CD14-positive monocyte (primary cell): ENCODE results near the gene ATAD3A. TPM values are rescaled to one million over a fixed set of nuclear protein-coding genes. Genes with fewer than 3 reads are reported as not detected.

ENCODE experiments used
- DNase-seq, 3 donors: peaks; one replicate each; pipeline ENCODE4 v3.0.0-alpha.2; 2011 to 2022
- H2AFZ ChIP-seq: 2 replicates; pipeline ENCODE4 v1.6.0; 2012; ENCODE audit warnings: mild to moderate bottlenecking, low read depth, low read length, inconsistent platforms; ENCODE audit not compliant: insufficient read depth, poor library complexity, severe bottlenecking
- H3K27ac ChIP-seq, 2 donors: 1 replicate in 1 of 2; 2 replicates in 1 of 2; pipeline ENCODE4 v1.5.1; 2012 to 2013; ENCODE audit warnings: low read length in 2 of 2, control low read depth in 1 of 2, inconsistent platforms in 1 of 2, low read depth in 1 of 2, mild to moderate bottlenecking in 1 of 2
- H3K27me3 ChIP-seq, 2 donors: one replicate each; pipeline versions ENCODE4 v1.6.0 to v1.6.1; 2011 to 2013; ENCODE audit warnings: low read length in 2 of 2; ENCODE audit not compliant: control insufficient read depth in 2 of 2, insufficient read depth in 2 of 2
- H3K36me3 ChIP-seq, 2 donors: replicated peaks in 1 of 2; 1 replicate in 1 of 2; 2 replicates in 1 of 2; pipeline versions ENCODE4 v1.5.1 to v1.6.1; 2012 to 2013; ENCODE audit warnings: low read length in 2 of 2, control low read depth in 1 of 2, inconsistent platforms in 1 of 2, mild to moderate bottlenecking in 1 of 2; ENCODE audit not compliant: insufficient read depth in 2 of 2, control insufficient read depth in 1 of 2
- H3K4me1 ChIP-seq, 2 donors: 1 replicate in 1 of 2; 2 replicates in 1 of 2; pipeline versions ENCODE4 v1.5.1 to v1.6.1; 2012 to 2013; ENCODE audit warnings: low read length in 2 of 2, control low read depth in 1 of 2, inconsistent platforms in 1 of 2, mild to moderate bottlenecking in 1 of 2, moderate library complexity in 1 of 2; ENCODE audit not compliant: insufficient read depth in 2 of 2, control insufficient read depth in 1 of 2
- H3K4me2 ChIP-seq: replicated peaks from 2 replicates; pipeline ENCODE3; 2012; ENCODE audit warnings: low read length, moderate library complexity, mild to moderate bottlenecking; ENCODE audit not compliant: poor library complexity, severe bottlenecking; ENCODE audit errors: extremely low read depth
- H3K4me3 ChIP-seq, 3 experiments: fragments of 200-600 bp in 1 of 3; sonication (generic) in 1 of 3; replicated peaks in 1 of 3; 1 replicate in 2 of 3; 2 replicates in 1 of 3; pipeline ENCODE4 v1.5.1; 2011 to 2013; ENCODE audit warnings: low read length in 3 of 3, mild to moderate bottlenecking in 3 of 3, control low read depth in 2 of 3, low read depth in 2 of 3, inconsistent platforms in 1 of 3, moderate library complexity in 1 of 3
- H3K79me2 ChIP-seq: 2 replicates; pipeline ENCODE4 v1.6.0; 2012; ENCODE audit warnings: mild to moderate bottlenecking, control low read depth, inconsistent platforms, low read length, moderate library complexity; ENCODE audit not compliant: insufficient read depth
- H3K9ac ChIP-seq: 2 replicates; pipeline ENCODE4 v1.6.0; 2017; ENCODE audit warnings: low read length, mild to moderate bottlenecking; ENCODE audit not compliant: insufficient read depth, poor library complexity, severe bottlenecking
- H3K9me3 ChIP-seq, 2 donors: replicated peaks in 1 of 2; 1 replicate in 1 of 2; 2 replicates in 1 of 2; pipeline versions ENCODE4 v1.5.1 to v1.6.1; 2012 to 2013; ENCODE audit warnings: low read length in 2 of 2, control low read depth in 1 of 2; ENCODE audit not compliant: control insufficient read depth in 1 of 2, insufficient read depth in 1 of 2
- H4K20me1 ChIP-seq: 2 replicates; pipeline ENCODE4 v1.6.0; 2012; ENCODE audit warnings: mild to moderate bottlenecking, low read length, control low read depth, moderate library complexity; ENCODE audit not compliant: insufficient read depth
- H3K27ac Mint-ChIP-seq, 7 donors: one replicate each; pipeline ENCODE4 v1.8.0; 2020; ENCODE audit warnings: mild to moderate bottlenecking in 7 of 7, mixed read lengths in 7 of 7, moderate library complexity in 6 of 7, inconsistent platforms in 2 of 7
- H3K27me3 Mint-ChIP-seq, 3 donors: one replicate each; pipeline ENCODE4 v1.8.0; 2021 to 2022; ENCODE audit warnings: low read depth in 3 of 3, mild to moderate bottlenecking in 3 of 3, mixed read lengths in 3 of 3, moderate library complexity in 3 of 3, inconsistent platforms in 1 of 3
- H3K36me3 Mint-ChIP-seq, 2 donors: one replicate each; pipeline ENCODE4 v1.8.0; 2020; ENCODE audit warnings: mixed read lengths in 2 of 2, inconsistent platforms in 1 of 2, mild to moderate bottlenecking in 1 of 2
- H3K4me1 Mint-ChIP-seq: one replicate; pipeline ENCODE4 v1.8.0; 2020; ENCODE audit warnings: mild to moderate bottlenecking, mixed read lengths
- H3K4me3 Mint-ChIP-seq, 2 donors: one replicate each; pipeline ENCODE4 v1.8.0; 2020; ENCODE audit warnings: mild to moderate bottlenecking in 2 of 2, mixed read lengths in 2 of 2, moderate library complexity in 1 of 2
- H3K9me3 Mint-ChIP-seq, 7 donors: one replicate each; pipeline ENCODE4 v1.8.0; 2020 to 2022; ENCODE audit warnings: mixed read lengths in 7 of 7, mild to moderate bottlenecking in 6 of 7, moderate library complexity in 6 of 7, inconsistent platforms in 2 of 7
- WGBS: methylation state at CpG from one replicate; pipeline ENCODE4 v1.1.5; 2013; ENCODE audit warnings: missing lambda C conversion rate; ENCODE audit not compliant: insufficient coverage; 5-methylcytosine and 5-hydroxymethylcytosine counted together
- intact Hi-C, 2 donors: fragments of 100-400 bp; cut with micrococcal nuclease; formaldehyde crosslinking; loops; one replicate each; pipeline versions ENCODE4 v1.15.0 to v1.15.1; 2023
- polyA minus RNA-seq: library from RNA; depleted of rRNA, polyadenylated mRNA; stranded (reverse); fragments of >200 nt; gene quantifications from 2 replicates; pipeline ENCODE4 v1.2.3, GENCODE V29; 2012
- polyA plus RNA-seq, 3 donors: library from polyadenylated mRNA; depleted of rRNA in 1 of 3; unstranded in 2 of 3; stranded (reverse) in 1 of 3; fragments of 300-500 nt in 2 of 3; fragments of >200 nt in 1 of 3; fragmentation: Illumina TruSeq in 2 of 3; gene quantifications; 1 replicate in 2 of 3; 2 replicates in 1 of 3; pipeline ENCODE4 v1.2.3, GENCODE V29; 2012 to 2021
- total RNA-seq, 12 experiments: library from RNA in 1 of 12; stranded (reverse) in 1 of 12; fragments of 120-200 nt in 1 of 12; gene quantifications; one replicate each; pipeline ENCODE4 v1.2.4 and lab custom pipeline; 2013 to 2026; ENCODE audit warnings: mixed read lengths in 6 of 12, inconsistent platforms in 1 of 12
- TF ChIP-seq, protein P1 (sequence below): fragments of 200-600 bp; IDR thresholded peaks from one replicate; pipeline ENCODE4 v1.8.0; 2022; ENCODE audit warnings: antibody characterized with exemption, mild to moderate bottlenecking

Gene ATAD3A
- total RNA-seq (2013) = 10.7 TPM
- polyA plus RNA-seq (10 to 100 TPM in 1 of 3 donors, 1 to 10 TPM in 2; 4.1 to 14.0 (median 6.4) TPM), polyA minus RNA-seq (11.1 and 17.7 TPM in 2 replicates), total RNA-seq (lab: John Stamatoyannopoulos, UW) (1.4 to 7.8 (median 6.9) reads per million in 11 experiments)

DNA sequence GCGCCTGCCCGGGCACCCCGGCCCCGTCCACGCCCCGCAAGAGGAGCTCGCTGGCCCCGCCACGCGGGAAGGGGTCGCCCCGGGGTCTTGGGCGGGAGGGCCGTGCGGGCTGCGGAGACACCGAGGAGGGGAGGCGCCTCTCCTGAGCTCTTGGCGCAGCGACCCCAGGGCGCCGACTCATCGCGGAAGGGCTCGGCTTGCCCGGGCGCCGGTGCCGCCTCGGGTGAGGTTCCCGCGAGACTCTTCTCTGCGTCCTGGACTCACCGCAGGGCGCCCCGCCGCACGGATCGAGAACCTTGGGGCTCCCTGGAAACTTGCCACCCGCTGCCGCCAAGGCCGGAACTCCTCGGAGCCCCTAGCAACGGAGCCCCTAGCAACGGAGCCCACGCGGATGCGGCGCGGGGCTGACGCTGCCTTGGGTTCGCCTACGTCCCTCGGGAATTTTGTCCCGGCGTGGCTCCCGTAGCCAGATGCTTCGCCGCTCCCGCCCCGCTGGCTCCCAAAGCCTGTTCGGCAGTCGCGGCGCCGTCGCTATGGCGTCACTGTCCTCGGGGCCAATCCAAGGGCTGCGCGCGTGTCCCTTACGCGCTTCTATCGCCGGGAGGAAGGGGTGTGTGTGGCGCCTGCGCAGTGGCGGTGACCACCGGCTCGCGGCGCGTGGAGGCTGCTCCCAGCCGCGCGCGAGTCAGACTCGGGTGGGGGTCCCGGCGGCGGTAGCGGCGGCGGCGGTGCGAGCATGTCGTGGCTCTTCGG lies at the start of gene ATAD3A:
ATAD3A (plus strand) TSS at position 630 of the 753 bp plus-strand sequence; CDS start at position 737, 107 bp downstream.
- peak within 1 kb of the TSS; percentile 92 for H2AFZ ChIP-seq
- Mint-ChIP-seq H3K36me3 (peaks cover 4 to 12% of the 10 kb centered on the region in 2 donors), H3K9me3 (peaks cover 0 to 3% (median 0%) of the 10 kb centered on the region in 7 donors), H3K4me3 (peak within 1 kb of the TSS; percentile 81 to 90), H3K27ac (peak within 1 kb of the TSS; percentile 84 to 94 (median 89)), H3K27me3 (no peaks in the 10 kb centered on the region), H3K4me1 (peaks cover 21% of the 10 kb centered on the region)
- TF ChIP-seq, protein P1, sequence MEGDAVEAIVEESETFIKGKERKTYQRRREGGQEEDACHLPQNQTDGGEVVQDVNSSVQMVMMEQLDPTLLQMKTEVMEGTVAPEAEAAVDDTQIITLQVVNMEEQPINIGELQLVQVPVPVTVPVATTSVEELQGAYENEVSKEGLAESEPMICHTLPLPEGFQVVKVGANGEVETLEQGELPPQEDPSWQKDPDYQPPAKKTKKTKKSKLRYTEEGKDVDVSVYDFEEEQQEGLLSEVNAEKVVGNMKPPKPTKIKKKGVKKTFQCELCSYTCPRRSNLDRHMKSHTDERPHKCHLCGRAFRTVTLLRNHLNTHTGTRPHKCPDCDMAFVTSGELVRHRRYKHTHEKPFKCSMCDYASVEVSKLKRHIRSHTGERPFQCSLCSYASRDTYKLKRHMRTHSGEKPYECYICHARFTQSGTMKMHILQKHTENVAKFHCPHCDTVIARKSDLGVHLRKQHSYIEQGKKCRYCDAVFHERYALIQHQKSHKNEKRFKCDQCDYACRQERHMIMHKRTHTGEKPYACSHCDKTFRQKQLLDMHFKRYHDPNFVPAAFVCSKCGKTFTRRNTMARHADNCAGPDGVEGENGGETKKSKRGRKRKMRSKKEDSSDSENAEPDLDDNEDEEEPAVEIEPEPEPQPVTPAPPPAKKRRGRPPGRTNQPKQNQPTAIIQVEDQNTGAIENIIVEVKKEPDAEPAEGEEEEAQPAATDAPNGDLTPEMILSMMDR = no peak
- no peaks in the 10 kb centered on the region for H4K20me1 ChIP-seq
- peak; percentile 94 to 97 (median 96) for DNase-seq
- H3K4me2 ChIP-seq = peak within 1 kb of the TSS; percentile 95
- peak within 1 kb of the TSS; percentile 78 to 96 (median 85) for H3K4me3 ChIP-seq
- peak within 1 kb of the TSS; percentile 86 to 92 for H3K27ac ChIP-seq
- H3K36me3 ChIP-seq = peaks cover 1 to 2% of the 10 kb centered on the region in 2 donors
- H3K4me1 ChIP-seq = peaks cover 20 to 21% of the 10 kb centered on the region in 2 donors
- WGBS = under 1% methylated on average over 95 of the region's 99 CpGs
- H3K9me3 ChIP-seq = no peaks in the 10 kb centered on the region
- intact Hi-C loops = no loop called here
- H3K79me2 ChIP-seq = peaks cover 4% of the 10 kb centered on the region
- H3K27me3 ChIP-seq = no peaks in the 10 kb centered on the region
- H3K9ac ChIP-seq = peak within 1 kb of the TSS; percentile 89

DNA sequence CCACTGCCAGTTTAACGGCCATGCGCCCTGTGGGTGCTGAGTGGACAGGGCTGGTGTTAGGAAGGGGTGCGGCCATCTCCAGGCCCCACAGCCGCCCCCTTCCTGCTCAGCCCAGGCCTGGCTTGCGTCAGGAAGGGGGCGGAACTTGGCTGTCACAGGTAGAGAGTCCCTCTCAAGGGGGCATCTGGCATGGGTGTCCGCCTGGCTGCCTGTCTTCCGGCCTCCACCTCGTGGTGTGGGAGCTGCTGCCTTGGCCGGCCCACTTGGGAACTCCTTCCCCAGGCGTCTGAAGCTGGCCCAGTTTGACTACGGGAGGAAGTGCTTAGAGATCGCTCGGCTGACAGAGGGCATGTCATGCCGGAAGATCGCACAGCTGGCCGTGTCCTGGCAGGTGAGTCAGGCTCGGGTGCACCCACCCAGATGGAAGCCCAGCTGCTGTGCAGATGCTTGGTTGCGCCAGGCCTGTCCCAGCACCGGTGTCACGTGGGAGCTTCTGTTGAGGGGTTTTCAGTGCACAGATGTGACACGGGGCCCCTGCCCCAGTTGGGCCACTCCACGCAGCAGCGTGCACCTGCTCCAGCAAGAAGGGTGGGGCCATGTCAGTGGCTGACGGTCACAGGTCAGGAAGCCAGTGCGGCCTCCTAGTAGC lies 49.5 kb upstream of the ATAD3A start:
- WGBS = 73% methylated on average over 26 of the region's 26 CpGs
- H3K36me3 ChIP-seq = no peaks in the 10 kb centered on the region
- no peak overlapping the region for H2AFZ ChIP-seq
- TF ChIP-seq, protein P1 = no peak
- H3K9ac ChIP-seq = no peak overlapping the region
- Mint-ChIP-seq H3K9me3 (peaks cover 0 to 8% (median 0%) of the 10 kb centered on the region in 7 donors), H3K4me1 (no peaks in the 10 kb centered on the region), H3K27ac (peak overlapping the region in 1 of 7 donors; percentile 46), H3K27me3 (peaks cover 6 to 29% (median 16%) of the 10 kb centered on the region in 3 donors), H3K4me3 (peak overlapping the region; percentile 48 to 51), H3K36me3 (no peaks in the 10 kb centered on the region)
- H3K9me3 ChIP-seq = no peaks in the 10 kb centered on the region
- no peak overlapping the region for H3K4me2 ChIP-seq
- no peaks in the 10 kb centered on the region for H3K79me2 ChIP-seq
- peaks cover 0 to 6% of the 10 kb centered on the region in 2 donors for H3K27me3 ChIP-seq
- no peaks in the 10 kb centered on the region for H4K20me1 ChIP-seq
- no peak overlapping the region for H3K4me3 ChIP-seq
- H3K27ac ChIP-seq = no peak overlapping the region
- no peaks in the 10 kb centered on the region for H3K4me1 ChIP-seq
- DNase-seq = no peak
- intact Hi-C loops = no loop called here
